GM18870 (cell line): ENCODE measurements around the gene GZF1.

Experiments
- ATAC-seq: cut with Tn5 transposase; IDR thresholded peaks from one replicate; pipeline ENCODE4 v1.9.1; 2021; ENCODE audit warnings: moderate library complexity; ENCODE audit not compliant: unreplicated experiment

GZF1 gene

DNA sequence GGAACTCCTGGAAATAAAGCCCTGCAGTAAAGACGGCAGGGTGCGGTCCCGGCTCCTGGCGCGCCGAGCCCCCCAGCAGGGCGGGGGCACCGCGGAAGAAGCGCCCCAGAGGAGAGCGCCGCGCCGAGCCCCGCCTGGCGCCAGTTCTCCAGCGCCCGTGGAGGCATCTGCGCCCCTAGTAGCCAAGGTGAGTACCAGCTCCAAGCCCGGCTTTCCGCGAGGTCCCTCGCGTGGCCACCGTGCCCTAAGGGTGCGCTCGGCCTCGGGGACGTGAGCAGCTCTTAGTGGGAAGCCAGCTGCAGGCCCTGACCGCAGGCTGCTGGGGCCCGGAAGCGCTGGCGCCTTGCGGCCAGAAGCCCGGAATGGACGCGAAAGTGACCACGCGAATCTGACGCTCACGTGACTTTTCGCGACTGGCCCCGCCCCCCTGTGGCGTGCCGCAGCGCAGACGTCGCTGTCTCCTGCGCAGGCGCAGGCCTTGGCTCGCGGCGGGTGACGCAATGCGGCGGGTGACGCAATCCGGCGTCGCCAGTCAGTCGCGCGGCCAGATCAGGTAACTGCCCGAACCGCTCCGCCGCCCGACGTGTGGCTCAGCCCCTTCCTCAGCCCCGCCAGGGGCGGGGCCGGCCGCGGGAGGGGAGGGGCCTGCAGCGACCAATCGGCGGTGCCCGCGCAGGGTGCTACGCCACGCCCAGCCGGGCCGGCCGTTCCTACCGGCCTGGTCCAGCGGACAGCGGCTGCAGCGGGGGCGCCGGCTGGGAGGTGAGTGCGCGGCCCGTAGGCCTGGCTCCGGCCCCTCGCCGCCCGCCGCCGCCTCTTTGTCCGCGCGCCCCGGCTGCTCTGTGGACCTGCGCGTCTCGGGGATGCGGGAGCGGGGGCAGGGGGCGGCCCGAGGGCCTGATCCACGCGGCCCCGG, at the start of gene GZF1:
GZF1 (plus strand) TSS at position 707 of the 916 bp plus-strand sequence. CDS start 2,202 bp downstream, outside the sequence.
- ATAC-seq, result peak; percentile 43

DNA sequence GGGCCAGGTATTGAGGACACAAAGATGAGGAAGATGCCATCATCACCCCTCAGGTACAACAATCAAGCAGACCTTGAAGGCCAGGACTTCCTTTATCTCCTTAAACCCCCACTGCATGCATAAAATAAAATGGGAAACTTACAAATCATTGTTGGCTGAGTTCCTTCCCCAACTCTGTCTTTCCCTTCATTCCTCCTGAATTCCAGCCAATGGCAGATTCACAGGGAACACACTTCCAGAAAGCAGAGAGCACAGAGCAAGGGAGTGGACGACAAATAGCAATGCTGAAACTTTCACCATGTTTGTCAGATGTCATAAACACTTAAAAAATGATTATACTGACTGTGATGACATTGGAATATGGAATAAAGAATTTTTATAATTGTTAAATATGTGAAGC, 48.7 kb upstream of the GZF1 start:
- no peak for ATAC-seq

DNA sequence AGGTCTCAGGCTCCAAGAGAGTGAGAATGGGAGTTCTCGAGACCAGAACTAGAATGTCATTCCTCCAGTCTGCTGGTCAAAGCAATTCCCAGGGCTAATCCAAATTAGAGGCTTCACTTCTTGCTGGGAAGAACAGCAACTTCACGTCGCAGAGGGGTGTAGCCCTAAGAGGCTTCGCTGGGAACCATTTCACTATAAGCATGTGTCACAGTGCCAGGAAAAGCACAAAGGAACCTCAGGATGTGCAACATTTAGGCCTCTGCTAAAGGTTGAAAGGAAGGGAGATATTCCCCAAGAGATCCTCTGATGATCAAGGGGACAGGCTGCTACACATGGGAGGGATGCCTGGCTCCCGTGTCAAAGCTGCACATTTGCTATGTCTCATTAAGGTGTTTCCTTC, 47.3 kb upstream of the GZF1 start:
- ATAC-seq, result no peak

- no peak for ATAC-seq
These were observed 46.9 kb upstream of the GZF1 start for GRCh38 chr20:23315099-23315498.

GRCh38 chr20:23316626-23317025, 45.4 kb upstream of the GZF1 start:
- no peak for ATAC-seq

GRCh38 chr20:23317081-23317480, 44.9 kb upstream of the GZF1 start:
- no peak for ATAC-seq

DNA sequence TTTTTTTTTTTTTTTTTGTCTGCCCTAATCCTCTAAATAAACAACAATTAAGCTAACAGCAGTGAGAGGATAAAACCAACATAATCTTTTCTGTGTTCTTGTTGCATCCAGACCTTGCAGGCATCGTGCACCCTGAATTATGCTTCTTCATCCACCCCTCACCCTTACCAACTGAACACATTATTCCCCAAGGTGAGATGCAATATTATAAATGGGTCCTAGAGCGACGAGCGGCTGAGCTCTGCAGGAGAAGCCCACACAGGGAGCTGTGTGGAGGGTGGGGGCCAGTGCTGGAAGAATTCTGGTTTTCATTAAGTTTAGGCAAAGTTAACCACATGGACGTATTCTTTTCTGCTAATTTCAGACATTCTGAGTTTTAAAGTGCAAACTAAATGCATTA, 43.6 kb upstream of the GZF1 start:
- ATAC-seq, result no peak

GRCh38 chr20:23320317-23320716, 41.7 kb upstream of the GZF1 start:
- no peak for ATAC-seq

GRCh38 chr20:23325107-23325506, 36.9 kb upstream of the GZF1 start:
- no peak for ATAC-seq

- ATAC-seq, result no peak
These were observed 35.2 kb upstream of the GZF1 start for GRCh38 chr20:23326774-23327173.

- no peak for ATAC-seq
These were observed 34.2 kb upstream of the GZF1 start for GRCh38 chr20:23327617-23328333.

GRCh38 chr20:23331450-23332350, 30.3 kb upstream of the GZF1 start:
- no peak for ATAC-seq

DNA sequence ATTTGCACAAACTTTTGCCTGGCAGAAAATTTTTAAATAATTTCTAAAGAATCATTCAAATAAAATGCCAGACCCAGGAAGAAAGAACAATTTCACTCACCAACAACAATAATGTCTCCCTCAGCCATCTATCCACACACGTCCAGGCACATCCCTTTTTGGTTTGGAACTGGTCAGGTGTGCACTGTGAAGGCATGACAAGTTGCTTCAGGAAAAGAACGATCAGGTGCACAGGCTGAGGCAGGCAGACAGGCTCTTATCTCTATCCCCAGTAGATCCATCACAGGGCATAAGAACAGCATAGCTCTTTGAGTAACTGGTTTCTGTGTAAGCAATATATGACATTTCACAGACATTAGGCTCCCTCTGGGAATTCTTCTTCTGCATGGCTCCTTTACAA, 29.5 kb upstream of the GZF1 start:
- no peak for ATAC-seq

DNA sequence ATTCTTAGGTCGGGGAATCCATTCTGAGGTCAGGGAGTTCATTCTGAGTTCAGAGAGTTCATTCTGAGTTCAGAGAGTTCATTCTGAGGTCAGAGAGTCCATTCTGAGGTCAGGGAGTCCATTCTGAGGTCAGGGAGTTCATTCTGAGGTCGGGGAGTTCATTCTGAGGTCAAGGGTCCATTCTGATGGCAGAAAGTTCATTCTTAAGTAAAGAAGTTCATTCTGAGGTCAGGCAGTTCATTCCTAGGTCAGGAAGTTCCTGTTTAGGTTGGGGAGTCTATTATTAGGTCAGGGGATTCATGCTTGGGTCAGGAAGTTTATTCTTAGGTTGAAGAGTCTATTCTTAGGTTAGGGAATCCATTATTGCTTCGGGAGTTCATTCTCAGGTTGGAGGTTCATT, 27.9 kb upstream of the GZF1 start:
- no peak for ATAC-seq

DNA sequence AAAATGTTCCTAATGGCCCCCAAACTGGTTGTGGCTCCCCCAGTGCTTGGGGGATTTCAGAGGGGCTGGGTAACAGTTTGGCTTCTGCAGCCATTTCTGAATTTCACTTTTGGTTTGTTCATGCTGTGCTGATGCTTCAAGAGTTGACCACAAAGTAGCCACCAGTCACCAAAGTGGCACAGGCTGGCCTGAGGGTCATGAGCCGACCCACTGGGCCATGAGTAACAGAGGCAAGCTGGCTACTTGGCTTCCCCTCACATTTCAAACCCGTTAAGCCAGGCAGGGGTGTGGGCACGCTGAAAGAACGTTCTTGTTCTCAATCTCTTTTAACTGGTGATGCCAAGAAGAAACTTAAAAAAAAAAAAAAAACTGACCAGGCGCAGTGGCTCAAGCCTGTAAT, 26.5 kb upstream of the GZF1 start:
- no peak for ATAC-seq

- no peak for ATAC-seq
These were observed 25.5 kb upstream of the GZF1 start for GRCh38 chr20:23336476-23336875.

DNA sequence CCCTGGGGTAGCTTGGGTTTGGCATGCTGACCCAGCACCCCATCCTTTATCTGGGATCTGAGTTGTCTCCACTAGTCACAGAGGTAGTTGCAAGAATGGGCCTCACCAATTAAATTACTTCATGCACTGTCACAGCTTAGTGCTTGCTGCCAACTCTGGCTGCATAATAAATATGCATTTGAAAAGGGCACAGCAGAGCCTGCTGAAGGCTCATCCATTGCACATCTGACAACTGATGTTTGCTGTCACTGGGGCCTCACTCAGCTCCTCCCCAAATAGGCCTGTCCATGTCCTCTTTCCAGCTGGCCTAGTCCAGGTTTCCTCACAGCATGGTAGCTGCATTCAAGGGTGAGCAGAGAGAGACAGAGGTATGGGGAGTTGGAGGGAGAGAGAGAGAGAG, 24.7 kb upstream of the GZF1 start:
- no peak for ATAC-seq

- ATAC-seq, result no peak
These were observed 22.0 kb upstream of the GZF1 start for GRCh38 chr20:23339986-23340385.

GRCh38 chr20:23340524-23340923, 21.5 kb upstream of the GZF1 start:
- ATAC-seq, result no peak

DNA sequence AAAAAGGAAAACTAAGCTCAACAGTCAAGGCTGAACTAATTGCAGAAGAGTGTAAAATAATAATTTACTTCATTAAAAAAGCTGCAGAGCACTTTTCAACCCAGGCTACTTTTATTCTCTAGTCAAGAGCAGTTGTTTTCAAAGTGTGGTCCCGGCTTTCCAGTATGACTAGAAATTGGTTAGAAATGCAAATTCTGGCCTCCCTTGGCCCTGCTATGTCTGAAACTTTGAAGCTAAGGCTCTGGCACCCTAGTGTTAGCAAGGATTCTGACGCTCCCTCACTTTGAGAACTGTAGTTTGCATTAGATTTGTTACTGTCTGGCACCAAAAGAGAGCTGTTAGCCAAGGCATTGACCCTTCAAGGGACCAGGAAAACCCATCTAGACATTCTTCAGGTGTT, 20.9 kb upstream of the GZF1 start:
- ATAC-seq, result no peak

DNA sequence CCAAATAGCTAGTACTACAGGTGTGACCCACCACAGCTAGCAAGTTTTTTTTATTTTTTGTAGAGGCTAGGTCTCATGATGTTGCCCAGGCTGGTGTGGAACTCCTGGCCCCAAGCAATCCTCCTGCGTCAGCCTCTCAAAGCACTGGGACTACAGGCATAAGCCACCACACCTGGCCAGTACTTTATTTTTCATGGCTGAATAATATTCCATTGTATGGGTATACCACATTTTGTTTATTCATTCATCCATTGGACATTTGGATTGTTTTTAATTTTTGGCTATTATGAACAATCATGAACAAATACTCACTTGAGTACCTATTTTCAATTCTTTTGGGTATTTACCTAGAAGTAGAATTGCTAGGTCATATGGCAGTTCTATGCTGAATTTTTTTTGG, 18.4 kb upstream of the GZF1 start:
- ATAC-seq, result no peak
